HuH-7 (cell line): Measurements from ENCODE around the gene PRPH2.
"Not testable (repeated sequence)": the region's sequence is repeated elsewhere in the genome, so short reads cannot be mapped to it uniquely, and the experiment has no call there.

Experiments used
- DNase-seq: peaks from one replicate; pipeline ENCODE4 v3.0.0; 2011; ENCODE audit warnings: low spot score

PRPH2 gene

GRCh38 chr6:42698217-42698616 lies 24.2 kb downstream of the PRPH2 start:
- no peak for DNase-seq

GRCh38 chr6:42697268-42697655 lies 25.1 kb downstream of the PRPH2 start:
- DNase-seq, result no peak

GRCh38 chr6:42696526-42697267 lies 25.7 kb downstream of the PRPH2 start:
- no peak for DNase-seq

GRCh38 chr6:42694586-42694985 lies 27.8 kb downstream of the PRPH2 start:
- no peak for DNase-seq

GRCh38 chr6:42693725-42694323 lies 28.6 kb downstream of the PRPH2 start:
- no peak for DNase-seq

GRCh38 chr6:42692137-42692911 lies 30.1 kb downstream of the PRPH2 start:
- no peak for DNase-seq

GRCh38 chr6:42690872-42691271 lies 31.5 kb downstream of the PRPH2 start:
- DNase-seq, result no peak

GRCh38 chr6:42690151-42690702 lies 32.2 kb downstream of the PRPH2 start:
- DNase-seq, result no peak

- DNase-seq, result no peak
Observed at GRCh38 chr6:42689371-42689770, 33.0 kb downstream of the PRPH2 start.

- no peak for DNase-seq
Observed at GRCh38 chr6:42688281-42688680, 34.1 kb downstream of the PRPH2 start.

GRCh38 chr6:42679358-42679757 lies 43.0 kb downstream of the PRPH2 start:
- no peak for DNase-seq

- DNase-seq, result no peak
Observed at GRCh38 chr6:42674780-42675179, 47.6 kb downstream of the PRPH2 start.

GRCh38 chr6:42674368-42674767 lies 48.0 kb downstream of the PRPH2 start:
- not testable (repeated sequence) for DNase-seq

GRCh38 chr6:42664718-42665117 lies 57.7 kb downstream of the PRPH2 start:
- DNase-seq, result no peak

GRCh38 chr6:42661540-42662153 lies 60.8 kb downstream of the PRPH2 start:
- DNase-seq, result peak; percentile 20

GRCh38 chr6:42659806-42660205 lies 62.6 kb downstream of the PRPH2 start:
- DNase-seq, result no peak

GRCh38 chr6:42653851-42654250 lies 68.5 kb downstream of the PRPH2 start:
- DNase-seq, result no peak

GRCh38 chr6:42652024-42652746 lies 70.2 kb downstream of the PRPH2 start:
- no peak for DNase-seq
